ENCODE data around the gene ZBTB14.

ZBTB14 gene

DNA sequence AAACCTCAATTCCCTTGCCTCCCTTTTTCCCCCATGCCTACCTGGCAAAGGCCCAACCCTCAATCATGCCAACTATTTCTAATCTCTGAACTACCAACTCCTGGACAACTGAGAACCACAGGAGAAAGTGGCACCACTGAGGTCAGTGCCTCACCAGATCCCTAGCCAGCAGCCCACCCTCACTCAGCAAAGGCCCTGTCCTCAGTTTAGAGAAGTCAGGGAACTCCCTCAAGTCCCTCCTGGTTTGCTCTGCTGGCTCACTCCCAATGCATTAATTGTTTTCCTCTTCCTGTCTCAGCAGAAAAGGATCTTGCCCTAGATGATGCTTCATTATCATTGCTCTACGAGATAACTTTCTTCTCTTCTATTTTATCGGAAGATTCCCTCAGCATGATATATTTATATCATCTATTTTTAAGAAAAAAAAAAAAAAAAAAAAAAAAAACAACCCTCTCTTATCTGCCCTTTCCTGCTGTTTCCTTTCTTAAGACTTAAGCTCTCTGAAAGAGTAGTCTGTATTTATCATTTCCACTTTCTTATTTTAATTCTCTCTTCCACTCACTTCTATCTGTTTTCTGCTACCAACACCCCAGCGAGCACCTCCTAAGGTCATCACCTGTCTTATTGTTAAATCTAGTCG is 22.7 kb upstream of the ZBTB14 start:
- TF ChIP-seq, protein P1, sequence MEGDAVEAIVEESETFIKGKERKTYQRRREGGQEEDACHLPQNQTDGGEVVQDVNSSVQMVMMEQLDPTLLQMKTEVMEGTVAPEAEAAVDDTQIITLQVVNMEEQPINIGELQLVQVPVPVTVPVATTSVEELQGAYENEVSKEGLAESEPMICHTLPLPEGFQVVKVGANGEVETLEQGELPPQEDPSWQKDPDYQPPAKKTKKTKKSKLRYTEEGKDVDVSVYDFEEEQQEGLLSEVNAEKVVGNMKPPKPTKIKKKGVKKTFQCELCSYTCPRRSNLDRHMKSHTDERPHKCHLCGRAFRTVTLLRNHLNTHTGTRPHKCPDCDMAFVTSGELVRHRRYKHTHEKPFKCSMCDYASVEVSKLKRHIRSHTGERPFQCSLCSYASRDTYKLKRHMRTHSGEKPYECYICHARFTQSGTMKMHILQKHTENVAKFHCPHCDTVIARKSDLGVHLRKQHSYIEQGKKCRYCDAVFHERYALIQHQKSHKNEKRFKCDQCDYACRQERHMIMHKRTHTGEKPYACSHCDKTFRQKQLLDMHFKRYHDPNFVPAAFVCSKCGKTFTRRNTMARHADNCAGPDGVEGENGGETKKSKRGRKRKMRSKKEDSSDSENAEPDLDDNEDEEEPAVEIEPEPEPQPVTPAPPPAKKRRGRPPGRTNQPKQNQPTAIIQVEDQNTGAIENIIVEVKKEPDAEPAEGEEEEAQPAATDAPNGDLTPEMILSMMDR (conservative IDR thresholded peaks at IDR 0.05; ENCODE audit: low read length) = no peak
- TF ChIP-seq EZH2phosphoT487 (IDR thresholded peaks at IDR 0.05; ENCODE audit: borderline replicate concordance) = no peak
- no peak overlapping the region for H2AFZ ChIP-seq (ENCODE audit: low read length)
- H3K4me2 ChIP-seq (ENCODE audit: low read depth, low read length, poor library complexity, severe bottlenecking) = no peak overlapping the region

DNA sequence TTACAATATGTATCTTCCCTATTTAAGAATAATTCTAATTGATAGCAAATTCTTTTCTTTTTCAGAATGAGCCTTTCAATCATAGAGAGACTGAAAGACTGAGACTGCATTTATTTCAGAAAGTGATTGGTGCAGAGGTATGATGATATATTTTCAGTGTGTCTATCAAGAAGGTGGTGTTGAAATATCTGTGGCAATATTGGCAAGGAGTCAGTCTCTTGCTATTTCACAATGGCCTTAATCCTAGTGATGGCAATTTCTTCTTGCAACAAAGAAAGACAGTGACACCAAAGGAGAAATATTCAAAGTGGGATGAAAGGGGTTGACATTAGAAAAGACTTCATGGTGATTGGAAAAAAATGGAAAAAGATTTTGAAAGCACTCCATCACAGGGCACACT is 21.7 kb upstream of the ZBTB14 start:
- no peaks in the 10 kb centered on the region for H4K20me1 ChIP-seq (ENCODE audit: insufficient read depth, low read length, poor library complexity, severe bottlenecking)
- TF ChIP-seq EZH2phosphoT487 (IDR thresholded peaks at IDR 0.05; ENCODE audit: borderline replicate concordance) = no peak
- TF ChIP-seq, protein P1 (conservative IDR thresholded peaks at IDR 0.05; ENCODE audit: low read length) = no peak
- H3K27me3 ChIP-seq (ENCODE audit: insufficient read depth, low read length, poor library complexity, severe bottlenecking) = no peaks in the 10 kb centered on the region
- no peaks in the 10 kb centered on the region for H3K4me1 ChIP-seq (ENCODE audit: insufficient read depth, low read length, poor library complexity, severe bottlenecking)
- no peaks in the 10 kb centered on the region for H3K9me3 ChIP-seq (ENCODE audit: insufficient read depth, low read depth, low read length)
- H3K36me3 ChIP-seq (ENCODE audit: insufficient read depth, low read length) = no peaks in the 10 kb centered on the region
- H2AFZ ChIP-seq (ENCODE audit: low read length) = no peak overlapping the region
- H3K9me2 ChIP-seq (replicated peaks; ENCODE audit: low read depth, low read length) = no peaks in the 10 kb centered on the region
- no peak overlapping the region for H3K4me3 ChIP-seq (ENCODE audit: low read length, poor library complexity, severe bottlenecking)
- H3K9ac ChIP-seq (ENCODE audit: low read depth, low read length, poor library complexity, severe bottlenecking) = no peak overlapping the region
- H3K79me2 ChIP-seq (ENCODE audit: insufficient read depth, low read length) = no peaks in the 10 kb centered on the region
- H3F3A ChIP-seq (ENCODE audit: low read depth) = no peaks in the 10 kb centered on the region
- H3K4me2 ChIP-seq (ENCODE audit: low read depth, low read length, poor library complexity, severe bottlenecking) = no peak overlapping the region

More for the DNA sequence above, 22.7 kb upstream of the ZBTB14 start:
- Histone ChIP-seq H3K9me3 (ENCODE audit: insufficient read depth, low read depth, low read length) (peaks cover 4% of the 10 kb centered on the region; the same call in 1 of the 2 replicates), H3K9ac (ENCODE audit: low read depth, low read length, poor library complexity, severe bottlenecking) (no peak overlapping the region), H3K4me1 (ENCODE audit: insufficient read depth, low read length, poor library complexity, severe bottlenecking) (no peaks in the 10 kb centered on the region), H3F3A (ENCODE audit: low read depth) (no peaks in the 10 kb centered on the region), H3K4me3 (ENCODE audit: low read length, poor library complexity, severe bottlenecking) (no peak overlapping the region), H4K20me1 (ENCODE audit: insufficient read depth, low read length, poor library complexity, severe bottlenecking) (no peaks in the 10 kb centered on the region), H3K27me3 (ENCODE audit: insufficient read depth, low read length, poor library complexity, severe bottlenecking) (no peaks in the 10 kb centered on the region), H3K79me2 (ENCODE audit: insufficient read depth, low read length) (no peaks in the 10 kb centered on the region), H3K9me2 (replicated peaks; ENCODE audit: low read depth, low read length) (no peaks in the 10 kb centered on the region), H3K36me3 (ENCODE audit: insufficient read depth, low read length) (no peaks in the 10 kb centered on the region)

DNA sequence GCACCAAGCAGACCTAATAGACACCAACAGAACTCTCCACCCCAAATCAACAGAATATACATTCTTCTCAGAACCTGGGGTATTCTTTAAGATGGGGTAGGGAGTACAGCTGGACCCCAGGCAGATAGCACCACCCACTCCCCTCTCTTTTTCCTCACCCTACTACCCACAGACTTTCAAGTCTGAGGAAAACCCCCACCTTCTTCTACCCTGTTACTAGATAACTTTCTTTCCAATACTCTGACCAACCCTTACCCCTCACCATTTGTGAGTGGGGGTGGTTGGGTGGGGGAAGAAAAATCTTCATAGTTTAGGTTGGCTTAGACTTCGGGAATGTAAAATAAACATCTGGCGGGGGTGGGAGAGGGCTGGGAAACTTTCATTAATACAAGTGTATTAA is 20.3 kb upstream of the ZBTB14 start:
- Histone ChIP-seq H2AFZ (ENCODE audit: low read length) (no peak overlapping the region), H3K9ac (ENCODE audit: low read depth, low read length, poor library complexity, severe bottlenecking) (no peak overlapping the region), H3K36me3 (ENCODE audit: insufficient read depth, low read length) (no peaks in the 10 kb centered on the region), H3F3A (ENCODE audit: low read depth) (no peaks in the 10 kb centered on the region), H3K27me3 (ENCODE audit: insufficient read depth, low read length, poor library complexity, severe bottlenecking) (no peaks in the 10 kb centered on the region), H3K4me3 (ENCODE audit: low read length, poor library complexity, severe bottlenecking) (no peak overlapping the region), H3K4me1 (ENCODE audit: insufficient read depth, low read length, poor library complexity, severe bottlenecking) (no peaks in the 10 kb centered on the region), H3K9me3 (ENCODE audit: insufficient read depth, low read depth, low read length) (no peaks in the 10 kb centered on the region), H3K79me2 (ENCODE audit: insufficient read depth, low read length) (no peaks in the 10 kb centered on the region), H4K20me1 (ENCODE audit: insufficient read depth, low read length, poor library complexity, severe bottlenecking) (no peaks in the 10 kb centered on the region), H3K4me2 (ENCODE audit: low read depth, low read length, poor library complexity, severe bottlenecking) (no peak overlapping the region), H3K9me2 (replicated peaks; ENCODE audit: low read depth, low read length) (no peaks in the 10 kb centered on the region)
- no peak for TF ChIP-seq EZH2phosphoT487 (IDR thresholded peaks at IDR 0.05; ENCODE audit: borderline replicate concordance)
- TF ChIP-seq, protein P1 (conservative IDR thresholded peaks at IDR 0.05; ENCODE audit: low read length) = no peak

Measured in Loucy (cell line).